Left kidney (tissue), 1 donor: ENCODE results near the gene MYLIP. TPM values are rescaled to one million over a fixed set of nuclear protein-coding genes. Genes with fewer than 3 reads are reported as not detected.

Experiments used
- polyA plus RNA-seq: library from polyadenylated mRNA; unstranded; fragments of 120-200 nt; gene quantifications from one replicate; pipeline ENCODE4 v1.2.1, GENCODE V29; 2013; ENCODE audit not compliant: insufficient read length

Gene MYLIP
- polyA plus RNA-seq, 1 donor: 48.9 TPM

Other genes with a start within 250 kb of the MYLIP start
- 4.7 TPM for gene GMPR, start 109.5 kb downstream of the MYLIP start, polyA plus RNA-seq